HG02885 (cell line): ENCODE results near the gene SEC14L3.

Experiments
- ATAC-seq: cut with Tn5 transposase; IDR thresholded peaks from one replicate; pipeline ENCODE4 v1.9.1; 2021; ENCODE audit warnings: mild to moderate bottlenecking; ENCODE audit not compliant: unreplicated experiment, poor library complexity

SEC14L3 gene

GRCh38 chr22:30424534-30425326 is 47.1 kb downstream of the SEC14L3 start:
- no peak for ATAC-seq

- peak; percentile 88 for ATAC-seq
Observed at GRCh38 chr22:30423959-30424533, 47.8 kb downstream of the SEC14L3 start.

GRCh38 chr22:30423301-30423958 is 48.4 kb downstream of the SEC14L3 start:
- peak; percentile 26 for ATAC-seq

GRCh38 chr22:30422481-30423300 is 49.1 kb downstream of the SEC14L3 start:
- ATAC-seq: no peak

GRCh38 chr22:30421695-30422480 is 49.9 kb downstream of the SEC14L3 start:
- ATAC-seq: no peak

DNA sequence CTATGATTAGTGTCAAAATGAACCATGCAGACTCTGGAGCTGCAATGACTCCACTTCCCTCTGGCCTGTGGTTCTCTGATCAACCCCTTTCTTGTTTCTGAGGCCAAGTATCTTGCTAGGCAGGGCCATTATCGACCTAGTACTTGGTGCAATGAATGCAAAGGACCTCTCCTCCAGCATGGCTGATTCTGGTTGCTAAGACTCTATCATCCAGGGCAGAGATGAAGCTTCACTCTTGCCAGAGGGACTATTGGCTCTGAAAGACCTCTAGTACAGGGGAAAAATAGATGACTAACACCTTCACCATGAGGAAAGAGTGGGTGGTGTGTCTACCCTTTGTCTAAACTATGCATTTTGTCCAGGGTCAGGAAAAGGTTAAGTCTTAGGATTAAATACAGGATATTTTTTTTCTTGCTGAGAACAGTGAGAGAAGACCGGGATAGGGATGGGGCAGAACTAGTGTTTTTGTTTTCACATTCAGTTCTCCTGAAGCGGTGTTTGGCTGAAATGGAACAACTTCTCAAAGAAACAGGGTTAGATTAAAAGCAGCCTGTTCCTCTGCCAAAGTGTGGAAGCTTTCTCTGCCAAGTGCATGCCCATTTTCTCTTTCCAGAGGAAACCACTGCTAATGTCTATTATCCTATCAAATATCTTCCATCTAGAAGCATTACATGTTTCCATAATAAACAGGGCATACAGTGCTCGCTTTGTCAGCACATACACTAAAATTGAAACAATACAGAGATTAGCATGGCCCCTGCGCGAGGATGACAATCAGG is 51.3 kb downstream of the SEC14L3 start:
- ATAC-seq: no peak

DNA sequence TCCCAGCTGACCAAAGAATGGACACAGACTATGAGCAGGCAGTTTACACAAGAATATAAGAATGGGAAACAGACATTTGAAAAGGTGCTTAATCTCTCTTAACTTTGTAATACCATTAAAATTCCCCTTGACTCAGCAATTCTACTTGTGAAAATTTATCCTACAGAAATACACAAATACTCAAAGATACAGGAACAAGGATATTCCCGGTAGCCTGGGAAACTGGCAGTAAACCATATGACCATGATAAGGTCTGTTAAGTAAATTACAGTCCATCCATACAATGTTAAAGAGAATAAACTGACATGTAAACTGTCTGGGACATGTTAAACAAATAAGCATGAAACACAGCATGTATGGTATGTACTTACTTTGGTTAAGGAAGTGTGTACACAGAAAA is 55.0 kb downstream of the SEC14L3 start:
- ATAC-seq: no peak

GRCh38 chr22:30416403-30416802 is 55.4 kb downstream of the SEC14L3 start:
- ATAC-seq: no peak

GRCh38 chr22:30414525-30415047 is 57.2 kb downstream of the SEC14L3 start:
- no peak for ATAC-seq

GRCh38 chr22:30413745-30414524 is 57.9 kb downstream of the SEC14L3 start:
- ATAC-seq: no peak

DNA sequence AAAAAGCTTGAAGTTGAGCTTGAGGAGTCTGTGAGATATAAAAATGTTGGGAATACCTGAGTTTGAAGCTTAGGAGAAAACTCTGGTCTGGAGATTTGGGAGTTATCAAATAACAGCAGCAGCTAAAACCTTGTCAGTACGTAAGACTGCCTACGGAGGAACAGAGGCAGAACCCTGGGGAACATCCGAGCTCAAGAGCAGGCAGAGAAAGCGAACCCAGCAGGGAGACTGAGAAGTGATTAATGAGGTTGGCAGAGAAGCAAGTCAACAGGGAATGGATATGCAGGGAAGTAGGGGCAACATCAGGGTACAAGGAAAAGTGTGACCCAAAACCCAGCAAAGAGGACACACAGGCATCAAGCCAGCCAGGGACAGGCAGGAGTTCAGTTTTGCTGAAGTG is 58.8 kb downstream of the SEC14L3 start:
- ATAC-seq: no peak

- ATAC-seq: no peak
Observed at GRCh38 chr22:30411780-30412179, 60.0 kb downstream of the SEC14L3 start.
